ENCODE results near the gene MAMDC4.
"Not testable (repeated sequence)": the region's sequence is repeated elsewhere in the genome, so short reads cannot be mapped to it uniquely, and the experiment has no call there.

MAMDC4 gene

DNA sequence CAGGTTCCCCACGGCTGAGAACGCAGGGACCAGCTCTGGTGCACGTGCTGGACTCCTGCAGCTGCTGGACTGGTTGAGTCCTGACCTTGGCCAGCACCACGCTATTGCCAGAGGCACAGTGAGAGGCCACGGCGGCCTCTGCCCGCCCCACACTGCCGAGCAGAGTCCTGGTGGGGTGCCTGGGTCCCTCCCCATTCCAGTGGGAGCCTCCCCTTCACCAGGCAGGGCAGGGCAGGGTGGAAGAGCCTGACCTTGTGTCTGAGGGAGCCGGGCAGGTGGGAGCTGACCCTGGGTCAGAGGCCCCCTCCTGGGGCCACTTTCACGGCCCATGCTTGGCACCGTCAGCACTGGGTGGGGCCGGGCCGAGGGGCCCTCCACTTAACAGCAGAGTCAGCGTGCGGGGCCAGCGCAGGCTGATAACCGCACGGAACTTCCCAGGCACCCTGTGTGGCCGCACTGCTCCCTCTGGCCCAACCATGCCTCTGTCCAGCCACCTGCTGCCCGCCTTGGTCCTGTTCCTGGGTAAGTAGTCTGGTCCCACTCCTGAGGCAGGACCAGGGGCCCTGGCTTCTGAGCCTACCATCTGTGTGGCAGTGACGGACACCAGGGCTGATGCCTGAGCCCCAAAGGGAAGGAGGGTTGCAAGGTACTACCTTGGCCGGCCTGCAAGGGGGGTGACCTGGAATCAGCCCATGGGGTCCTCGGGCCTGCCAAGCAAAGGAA is at the start of gene MAMDC4:
MAMDC4 (plus strand) TSS at position 406 of the 723 bp plus-strand sequence; CDS start at position 477, 71 bp downstream.
- no peak for DNase-seq (ENCODE audit: extremely low spot score)
- POLR2A ChIA-PET = interaction anchor here (1.2 to 1.8 kb wide), 2 partner anchors 14 kb away, joined by 3 to 6 read pairs; partner anchors contain the start of gene EDF1
- TF ChIP-seq LEF1 (IDR thresholded peaks at IDR 0.05; ENCODE audit: borderline replicate concordance) (no peak), NFRKB (IDR thresholded peaks at IDR 0.05) (no peak), ZNF384 (IDR thresholded peaks at IDR 0.05) (no peak), HDGF (IDR thresholded peaks at IDR 0.05; ENCODE audit: borderline replicate concordance) (no peak), ELF4 (IDR thresholded peaks at IDR 0.05) (no peak), FOXK2 (IDR thresholded peaks at IDR 0.05) (no peak), TARDBP (IDR thresholded peaks at IDR 0.05) (no peak), FOXM1 (IDR thresholded peaks at IDR 0.05; ENCODE audit: borderline replicate concordance) (no peak), ARNT (IDR thresholded peaks at IDR 0.05) (no peak), CTBP1 (IDR thresholded peaks at IDR 0.05; ENCODE audit: borderline replicate concordance) (no peak), L3MBTL2 (conservative IDR thresholded peaks at IDR 0.05) (no peak), FOXA1 (IDR thresholded peaks at IDR 0.05) (no peak), SUZ12 (IDR thresholded peaks at IDR 0.05) (no peak), SP1 (IDR thresholded peaks at IDR 0.05) (no peak), BHLHE40 (IDR thresholded peaks at IDR 0.05; ENCODE audit: borderline replicate concordance) (no peak)
- TF ChIP-seq, protein P1, sequence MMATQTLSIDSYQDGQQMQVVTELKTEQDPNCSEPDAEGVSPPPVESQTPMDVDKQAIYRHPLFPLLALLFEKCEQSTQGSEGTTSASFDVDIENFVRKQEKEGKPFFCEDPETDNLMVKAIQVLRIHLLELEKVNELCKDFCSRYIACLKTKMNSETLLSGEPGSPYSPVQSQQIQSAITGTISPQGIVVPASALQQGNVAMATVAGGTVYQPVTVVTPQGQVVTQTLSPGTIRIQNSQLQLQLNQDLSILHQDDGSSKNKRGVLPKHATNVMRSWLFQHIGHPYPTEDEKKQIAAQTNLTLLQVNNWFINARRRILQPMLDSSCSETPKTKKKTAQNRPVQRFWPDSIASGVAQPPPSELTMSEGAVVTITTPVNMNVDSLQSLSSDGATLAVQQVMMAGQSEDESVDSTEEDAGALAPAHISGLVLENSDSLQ (IDR thresholded peaks at IDR 0.05) = no peak
- CTCF ChIA-PET = no interaction called here

DNA sequence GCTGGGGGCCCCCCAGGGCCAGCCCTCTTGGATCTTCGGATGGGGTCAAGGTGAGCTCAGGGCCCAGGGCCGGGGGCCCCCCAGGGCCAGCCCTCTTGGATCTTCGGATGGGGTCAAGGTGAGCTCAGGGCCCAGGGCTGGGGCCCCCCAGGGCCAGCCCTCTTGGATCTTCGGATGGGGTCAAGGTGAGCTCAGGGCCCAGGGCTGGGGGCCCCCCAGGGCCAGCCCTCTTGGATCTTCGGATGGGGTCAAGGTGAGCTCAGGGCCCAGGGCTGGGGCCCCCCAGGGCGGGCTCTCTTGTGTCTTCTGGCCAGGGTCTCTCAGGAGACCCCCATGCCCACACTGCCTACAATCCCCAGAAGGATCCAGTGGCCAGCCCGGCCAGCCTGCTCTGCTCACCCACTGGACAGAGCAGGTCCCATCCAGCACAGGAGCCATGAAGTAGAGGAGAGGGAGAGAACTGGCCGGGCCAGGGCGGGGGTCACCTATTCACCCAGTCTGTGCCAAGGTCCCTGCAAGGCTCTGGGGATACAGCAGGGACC is 49.1 kb upstream of the MAMDC4 start:
- CTCF ChIA-PET; DNase-seq (ENCODE audit: extremely low spot score); POLR2A ChIA-PET: not testable (repeated sequence)

DNA sequence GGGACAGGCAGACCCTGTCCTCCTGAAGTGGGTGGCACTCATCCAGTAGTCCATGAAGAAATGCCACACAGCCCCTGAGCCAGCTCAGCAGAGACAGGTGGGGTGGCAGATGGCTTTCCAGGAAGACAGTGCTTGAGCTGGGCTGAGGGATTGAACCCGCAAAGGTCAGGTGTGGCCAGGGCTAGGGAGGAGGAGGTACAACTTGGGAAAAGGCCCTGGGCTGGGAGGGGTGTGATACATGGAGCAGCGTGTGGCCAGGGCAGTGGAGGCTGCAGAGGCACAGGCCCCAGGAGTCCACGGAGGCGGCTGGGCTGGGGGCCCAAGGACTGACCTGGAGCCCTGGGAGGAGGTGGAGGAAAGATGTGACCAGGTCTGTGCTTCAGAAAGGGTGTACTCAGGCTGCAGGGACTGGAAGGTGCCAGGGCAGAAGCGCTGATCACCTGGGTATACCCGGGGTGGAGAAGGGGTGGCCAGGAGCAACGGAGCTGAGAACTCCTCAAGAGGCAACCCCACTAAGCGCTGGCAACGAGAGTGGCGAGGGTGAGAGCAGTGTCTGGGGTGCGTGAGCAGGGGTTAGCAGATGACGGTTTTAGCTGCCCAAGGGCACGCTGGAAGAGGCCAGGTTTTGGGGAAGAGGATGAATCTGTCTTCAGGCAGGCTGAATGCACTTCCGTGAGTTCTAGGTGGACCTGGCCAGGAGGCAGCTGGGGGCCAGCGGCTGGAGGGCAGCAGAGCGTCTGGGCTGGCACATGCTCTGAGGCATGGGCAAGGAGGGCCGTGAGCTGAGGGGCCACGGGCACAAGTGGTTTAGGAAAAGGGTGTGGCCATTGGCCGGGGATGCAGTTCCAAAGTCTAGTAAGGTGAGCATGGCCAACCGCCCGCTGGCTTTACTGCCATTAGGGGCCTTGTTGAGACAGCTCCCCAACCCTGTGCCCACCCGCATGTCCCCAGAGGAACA is 48.3 kb upstream of the MAMDC4 start:
- POLR2A ChIA-PET = no interaction called here
- TF ChIP-seq SP1 (IDR thresholded peaks at IDR 0.05) = no peak
- no peak for TF ChIP-seq LEF1 (IDR thresholded peaks at IDR 0.05; ENCODE audit: borderline replicate concordance)
- TF ChIP-seq BHLHE40 (IDR thresholded peaks at IDR 0.05; ENCODE audit: borderline replicate concordance) = no peak
- no peak for TF ChIP-seq L3MBTL2 (conservative IDR thresholded peaks at IDR 0.05)
- no peak for TF ChIP-seq NFRKB (IDR thresholded peaks at IDR 0.05)
- TF ChIP-seq TARDBP (IDR thresholded peaks at IDR 0.05) = no peak
- no peak for TF ChIP-seq FOXM1 (IDR thresholded peaks at IDR 0.05; ENCODE audit: borderline replicate concordance)
- DNase-seq (ENCODE audit: extremely low spot score) = no peak
- CTCF ChIA-PET = interaction anchor here (0.8 kb wide), 1 partner anchor 144 kb away, joined by 3 read pairs; no protein-coding TSS in a partner anchor

DNA sequence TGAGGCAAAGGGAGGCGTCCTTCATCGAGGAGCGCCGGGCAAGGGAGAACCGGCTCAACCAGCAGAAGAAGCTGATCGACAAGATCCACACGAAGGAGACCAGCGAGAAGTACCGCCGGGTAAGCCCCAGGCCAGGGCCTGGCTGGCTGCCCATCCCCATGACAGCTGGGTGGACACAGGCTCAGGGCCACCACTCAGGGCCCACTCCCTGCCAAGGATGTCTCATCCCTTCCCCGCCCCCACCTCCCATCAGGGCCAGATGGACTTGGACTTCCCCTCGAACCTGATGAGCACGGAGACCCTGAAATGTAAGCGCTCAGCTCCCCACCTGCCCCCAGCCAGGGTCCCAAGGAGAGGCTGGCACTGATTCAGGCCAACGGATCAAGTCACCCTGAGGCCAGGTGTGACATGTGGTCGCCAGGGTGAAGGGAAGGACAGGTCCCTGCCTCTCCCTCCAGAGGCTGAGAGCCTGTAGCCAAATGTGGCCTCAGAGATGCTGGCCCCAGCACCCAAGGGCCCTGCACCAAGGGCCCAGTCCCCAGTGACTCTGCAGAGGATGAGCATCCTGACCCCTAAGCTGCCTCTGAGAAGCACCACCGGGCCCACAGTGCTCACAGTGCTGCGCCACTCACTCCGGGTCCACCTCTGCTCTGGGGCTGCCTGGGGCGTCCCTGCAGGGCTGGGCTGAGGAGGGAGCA is 47.5 kb upstream of the MAMDC4 start:
- DNase-seq (ENCODE audit: extremely low spot score) = no peak
- ChIA-PET POLR2A (interaction anchor here (1.2 to 2.0 kb wide), 2 partner anchors 8 to 11 kb away, joined by 3 to 7 read pairs; partner anchors contain the start of gene CCDC183), CTCF (interaction anchor here (0.8 kb wide), 1 partner anchor 143 kb away, joined by 3 read pairs; no protein-coding TSS in a partner anchor)
- TF ChIP-seq SP1 (IDR thresholded peaks at IDR 0.05) = no peak
- TF ChIP-seq FOXM1 (IDR thresholded peaks at IDR 0.05; ENCODE audit: borderline replicate concordance) = no peak
- no peak for TF ChIP-seq L3MBTL2 (conservative IDR thresholded peaks at IDR 0.05)
- TF ChIP-seq BHLHE40 (IDR thresholded peaks at IDR 0.05; ENCODE audit: borderline replicate concordance) = no peak
- TF ChIP-seq SUZ12 (IDR thresholded peaks at IDR 0.05) = no peak
- no peak for TF ChIP-seq CTBP1 (IDR thresholded peaks at IDR 0.05; ENCODE audit: borderline replicate concordance)

DNA sequence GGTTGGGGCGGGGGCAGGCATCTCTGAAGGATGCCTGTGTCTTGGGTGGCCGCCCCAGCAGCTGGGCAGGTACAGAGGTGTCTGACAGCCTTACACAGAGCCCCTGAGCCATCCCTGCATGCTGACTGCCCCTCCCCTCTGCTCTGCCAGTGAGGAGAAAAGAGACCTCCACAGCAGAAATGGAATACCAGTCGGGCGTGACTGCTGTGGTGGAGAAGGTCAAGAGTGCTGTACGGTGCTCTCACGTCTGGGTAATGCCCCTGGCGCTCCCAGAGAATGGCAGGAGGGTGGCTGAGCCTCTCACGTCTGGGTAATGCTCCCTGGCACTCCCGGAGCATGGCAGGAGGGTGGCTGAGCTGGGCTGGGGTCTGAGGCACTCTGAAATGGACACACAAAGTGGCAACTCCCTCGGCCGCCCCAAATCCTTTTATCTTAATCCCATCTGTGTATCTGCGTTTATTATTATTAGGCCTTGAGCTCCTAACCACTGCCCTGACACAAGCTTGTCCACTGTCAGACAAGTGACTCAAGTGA is 46.9 kb upstream of the MAMDC4 start:
- no peak for DNase-seq (ENCODE audit: extremely low spot score)
- ChIA-PET CTCF (no interaction called here), POLR2A (interaction anchor here (1.2 to 2.0 kb wide), 3 partner anchors 9 to 76 kb away, joined by 3 to 7 read pairs (median 3); partner anchors contain the start of gene CCDC183)
- TF ChIP-seq NFRKB (IDR thresholded peaks at IDR 0.05) (no peak), HDGF (IDR thresholded peaks at IDR 0.05; ENCODE audit: borderline replicate concordance) (no peak), FOXM1 (IDR thresholded peaks at IDR 0.05; ENCODE audit: borderline replicate concordance) (no peak), ZNF384 (IDR thresholded peaks at IDR 0.05) (no peak), ARNT (IDR thresholded peaks at IDR 0.05) (no peak), L3MBTL2 (conservative IDR thresholded peaks at IDR 0.05) (no peak), BHLHE40 (IDR thresholded peaks at IDR 0.05; ENCODE audit: borderline replicate concordance) (no peak), TARDBP (IDR thresholded peaks at IDR 0.05) (no peak), CTBP1 (IDR thresholded peaks at IDR 0.05; ENCODE audit: borderline replicate concordance) (no peak), LEF1 (IDR thresholded peaks at IDR 0.05; ENCODE audit: borderline replicate concordance) (no peak), SUZ12 (IDR thresholded peaks at IDR 0.05) (no peak), ELF4 (IDR thresholded peaks at IDR 0.05) (no peak), FOXA1 (IDR thresholded peaks at IDR 0.05) (no peak), SP1 (IDR thresholded peaks at IDR 0.05) (no peak)
- TF ChIP-seq, protein P1 (IDR thresholded peaks at IDR 0.05) = no peak
